ENCODE results near the gene ZNF174. TPM values are rescaled to one million over a fixed set of nuclear protein-coding genes. Genes with fewer than 3 reads are reported as not detected.
A peak's percentile ranks its signal among the peaks of the same experiment; 100 is the strongest.

Gene ZNF174
- total RNA-seq, 1 donor from 2014 or later, result 13.7 TPM

- TF ChIP-seq CTCF (IDR thresholded peaks at IDR 0.05), result no peak
- H3K4me3 Mint-ChIP-seq (ENCODE audit: unreplicated experiment), result peak within 1 kb of the TSS; percentile 96
- peak within 1 kb of the TSS; percentile 93 for H3K27ac Mint-ChIP-seq (ENCODE audit: unreplicated experiment)
- DNase-seq (ENCODE audit: extremely low spot score, unreplicated experiment), result peak; percentile 94
- peaks cover 5% of the 10 kb centered on the region for H3K4me1 Mint-ChIP-seq (ENCODE audit: unreplicated experiment)
- peaks cover 10% of the 10 kb centered on the region for H3K9me3 Mint-ChIP-seq (ENCODE audit: unreplicated experiment)
- peaks cover 12% of the 10 kb centered on the region for H3K36me3 Mint-ChIP-seq (ENCODE audit: unreplicated experiment)
- peaks cover 3% of the 10 kb centered on the region for H3K27me3 Mint-ChIP-seq (ENCODE audit: unreplicated experiment)
Observed at GRCh38 chr16:3443108-3444031, 42.4 kb downstream of the ZNF174 start, which contains the start of the genes NAA60 and ZNF597. Gene NAA60, plus strand, starts transcription at chr16:3443680. Its CDS starts 32,548 bp downstream, at chr16:3476228. Gene ZNF597, minus strand, starts transcription at chr16:3443504. Its CDS starts 351 bp downstream, at chr16:3443153.

- TF ChIP-seq CTCF (IDR thresholded peaks at IDR 0.05), result peak; percentile 7
- Mint-ChIP-seq H3K9me3 (ENCODE audit: unreplicated experiment) (peaks cover 10% of the 10 kb centered on the region), H3K4me3 (ENCODE audit: unreplicated experiment) (peak overlapping the region; percentile 96), H3K4me1 (ENCODE audit: unreplicated experiment) (peaks cover 5% of the 10 kb centered on the region), H3K27ac (ENCODE audit: unreplicated experiment) (peak overlapping the region; percentile 93), H3K27me3 (ENCODE audit: unreplicated experiment) (peaks cover 3% of the 10 kb centered on the region), H3K36me3 (ENCODE audit: unreplicated experiment) (peaks cover 15% of the 10 kb centered on the region)
- no peak for DNase-seq (ENCODE audit: extremely low spot score, unreplicated experiment)
Observed at GRCh38 chr16:3444032-3444388, 43.0 kb downstream of the ZNF174 start.

GRCh38 chr16:3454093-3454492 is 53.1 kb downstream of the ZNF174 start:
- Mint-ChIP-seq H3K4me3 (ENCODE audit: unreplicated experiment) (no peak overlapping the region), H3K36me3 (ENCODE audit: unreplicated experiment) (peaks cover 2% of the 10 kb centered on the region), H3K27ac (ENCODE audit: unreplicated experiment) (peak overlapping the region; percentile 24), H3K9me3 (ENCODE audit: unreplicated experiment) (no peaks in the 10 kb centered on the region), H3K4me1 (ENCODE audit: unreplicated experiment) (peaks cover 14% of the 10 kb centered on the region), H3K27me3 (ENCODE audit: unreplicated experiment) (no peaks in the 10 kb centered on the region)
- no peak for TF ChIP-seq CTCF (IDR thresholded peaks at IDR 0.05)
- no peak for DNase-seq (ENCODE audit: extremely low spot score, unreplicated experiment)

GRCh38 chr16:3454631-3455147 is 53.7 kb downstream of the ZNF174 start:
- no peaks in the 10 kb centered on the region for H3K27me3 Mint-ChIP-seq (ENCODE audit: unreplicated experiment)
- peaks cover 2% of the 10 kb centered on the region for H3K36me3 Mint-ChIP-seq (ENCODE audit: unreplicated experiment)
- TF ChIP-seq CTCF (IDR thresholded peaks at IDR 0.05), result no peak
- H3K4me1 Mint-ChIP-seq (ENCODE audit: unreplicated experiment), result peaks cover 20% of the 10 kb centered on the region
- H3K4me3 Mint-ChIP-seq (ENCODE audit: unreplicated experiment), result no peak overlapping the region
- H3K9me3 Mint-ChIP-seq (ENCODE audit: unreplicated experiment), result no peaks in the 10 kb centered on the region
- no peak overlapping the region for H3K27ac Mint-ChIP-seq (ENCODE audit: unreplicated experiment)
- no peak for DNase-seq (ENCODE audit: extremely low spot score, unreplicated experiment)

Measured in osteocyte (in vitro differentiated cells).